Karpas-422 (cell line): ENCODE data around the gene GABRA5. TPM values are rescaled to one million over a fixed set of nuclear protein-coding genes. Genes with fewer than 3 reads are reported as not detected.
A peak's percentile ranks its signal among the peaks of the same experiment; 100 is the strongest.

ENCODE experiments used
- DNase-seq: peaks from one replicate; pipeline ENCODE4 v3.0.0-alpha.2; 2015
- H2AFZ ChIP-seq: fragments of 200-600 bp; sonication (generic); 2 replicates; pipeline ENCODE4 v1.6.1; 2014; ENCODE audit warnings: antibody characterized with exemption, low read length, mixed read lengths
- H3K27ac ChIP-seq: fragments of 200-600 bp; sonication (generic); 2 replicates; pipeline ENCODE4 v1.5.1; 2014; ENCODE audit warnings: mild to moderate bottlenecking, low read length, moderate library complexity
- H3K27me3 ChIP-seq: fragments of 200-600 bp; sonication (generic); 2 replicates; pipeline ENCODE4 v1.6.1; 2014; ENCODE audit warnings: low read length, mixed read lengths
- H3K36me3 ChIP-seq: fragments of 200-600 bp; sonication (generic); 2 replicates; pipeline ENCODE4 v1.6.1; 2014; ENCODE audit warnings: low read length, mixed read lengths; ENCODE audit not compliant: insufficient read depth
- H3K4me1 ChIP-seq: fragments of 200-600 bp; sonication (generic); 2 replicates; pipeline ENCODE4 v1.6.1; 2014; ENCODE audit warnings: mild to moderate bottlenecking, low read length, mixed read lengths
- H3K4me2 ChIP-seq: fragments of 200-600 bp; sonication (generic); 2 replicates; pipeline ENCODE4 v1.6.1; 2014; ENCODE audit warnings: low read length, low read depth, mild to moderate bottlenecking; ENCODE audit not compliant: poor library complexity, severe bottlenecking
- H3K4me3 ChIP-seq: fragments of 200-600 bp; sonication (generic); 2 replicates; pipeline ENCODE4 v1.5.1; 2014; ENCODE audit warnings: mild to moderate bottlenecking, antibody characterized with exemption, low read length, mixed read lengths
- H3K79me2 ChIP-seq: fragments of 200-600 bp; sonication (generic); 2 replicates; pipeline ENCODE4 v1.6.1; 2014; ENCODE audit warnings: mild to moderate bottlenecking, low read length, mixed read lengths
- H3K9ac ChIP-seq: fragments of 200-600 bp; sonication (generic); 2 replicates; pipeline ENCODE4 v1.6.0; 2014; ENCODE audit warnings: low read length
- H3K9me2 ChIP-seq: fragments of 200-600 bp; sonication (generic), shearing (Covaris generic); replicated peaks from 2 replicates; pipeline ENCODE4 v1.6.0; 2014; ENCODE audit warnings: mild to moderate bottlenecking, low read length, moderate library complexity; ENCODE audit not compliant: insufficient read depth
- H3K9me3 ChIP-seq: fragments of 300-700, 200-600 bp; sonication (generic); 2 replicates; pipeline ENCODE4 v1.6.1; 2014; ENCODE audit warnings: low read length, mixed read lengths
- H4K20me1 ChIP-seq: fragments of 200-600 bp; sonication (generic); 2 replicates; pipeline ENCODE4 v1.6.1; 2014; ENCODE audit warnings: mild to moderate bottlenecking, antibody characterized with exemption, low read length, low read depth; ENCODE audit not compliant: insufficient read depth
- total RNA-seq: library from RNA; depleted of rRNA; stranded (reverse); fragments of >200 nt; shearing (Covaris generic); gene quantifications from 2 replicates; pipeline ENCODE4 v1.2.3, GENCODE V29; 2014; ENCODE audit warnings: low replicate concordance

GABRA5 gene
- total RNA-seq, 1 experiment from 2014 or later, result not detected

GRCh38 chr15:26848498-26848897, 18.4 kb upstream of the GABRA5 start:
- no peak overlapping the region for H3K27ac ChIP-seq
- no peaks in the 10 kb centered on the region for H3K36me3 ChIP-seq
- DNase-seq, result no peak
- no peak overlapping the region for H3K4me2 ChIP-seq
- H3K9me2 ChIP-seq, result no peaks in the 10 kb centered on the region
- H3K4me1 ChIP-seq, result no peaks in the 10 kb centered on the region
- H3K9me3 ChIP-seq, result peaks cover 33% of the 10 kb centered on the region
- no peak overlapping the region for H3K4me3 ChIP-seq
- H3K27me3 ChIP-seq, result no peaks in the 10 kb centered on the region
- no peak overlapping the region for H2AFZ ChIP-seq
- H4K20me1 ChIP-seq, result no peaks in the 10 kb centered on the region
- no peaks in the 10 kb centered on the region for H3K79me2 ChIP-seq
- no peak overlapping the region for H3K9ac ChIP-seq

GRCh38 chr15:26850161-26850560, 16.7 kb upstream of the GABRA5 start:
- peaks cover 33% of the 10 kb centered on the region for H3K9me3 ChIP-seq
- no peak overlapping the region for H3K27ac ChIP-seq
- H2AFZ ChIP-seq, result no peak overlapping the region
- H3K4me1 ChIP-seq, result no peaks in the 10 kb centered on the region
- no peaks in the 10 kb centered on the region for H3K36me3 ChIP-seq
- no peaks in the 10 kb centered on the region for H3K9me2 ChIP-seq
- no peaks in the 10 kb centered on the region for H3K27me3 ChIP-seq
- H4K20me1 ChIP-seq, result no peaks in the 10 kb centered on the region
- no peak for DNase-seq
- H3K4me2 ChIP-seq, result no peak overlapping the region
- no peak overlapping the region for H3K4me3 ChIP-seq
- H3K9ac ChIP-seq, result no peak overlapping the region
- no peaks in the 10 kb centered on the region for H3K79me2 ChIP-seq

DNA sequence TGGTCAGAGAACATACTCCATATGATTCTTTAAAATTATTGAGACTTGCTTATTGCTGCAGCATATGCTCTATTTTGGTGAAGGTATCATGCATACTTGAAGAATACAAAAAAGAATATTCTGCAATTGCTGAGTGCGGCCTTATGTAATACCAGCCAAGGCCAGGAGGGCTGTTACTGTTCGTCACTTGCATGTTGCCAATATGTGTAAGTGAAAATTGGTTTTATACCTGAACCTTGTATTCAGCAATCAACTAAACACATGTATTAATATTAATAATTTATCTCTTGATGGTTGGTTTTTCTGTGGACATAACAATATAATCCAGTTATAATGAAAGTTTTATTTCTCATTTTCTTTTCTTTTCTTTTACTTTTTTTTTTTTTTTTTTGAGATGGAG, 13.9 kb upstream of the GABRA5 start:
- H3K36me3 ChIP-seq, result no peaks in the 10 kb centered on the region
- H3K4me3 ChIP-seq, result no peak overlapping the region
- no peak overlapping the region for H3K4me2 ChIP-seq
- DNase-seq, result no peak
- no peak overlapping the region for H3K27ac ChIP-seq
- H3K4me1 ChIP-seq, result no peaks in the 10 kb centered on the region
- H3K79me2 ChIP-seq, result no peaks in the 10 kb centered on the region
- no peak overlapping the region for H2AFZ ChIP-seq
- H3K9me2 ChIP-seq, result no peaks in the 10 kb centered on the region
- peaks cover 32% of the 10 kb centered on the region for H3K9me3 ChIP-seq
- H3K9ac ChIP-seq, result no peak overlapping the region
- H4K20me1 ChIP-seq, result no peaks in the 10 kb centered on the region
- H3K27me3 ChIP-seq, result no peaks in the 10 kb centered on the region

- no peak for DNase-seq
- no peaks in the 10 kb centered on the region for H3K79me2 ChIP-seq
- H3K4me2 ChIP-seq, result no peak overlapping the region
- H3K9ac ChIP-seq, result no peak overlapping the region
- no peak overlapping the region for H3K27ac ChIP-seq
- H3K9me2 ChIP-seq, result no peaks in the 10 kb centered on the region
- no peaks in the 10 kb centered on the region for H4K20me1 ChIP-seq
- H3K27me3 ChIP-seq, result no peaks in the 10 kb centered on the region
- no peak overlapping the region for H2AFZ ChIP-seq
- H3K4me3 ChIP-seq, result no peak overlapping the region
- H3K4me1 ChIP-seq, result no peaks in the 10 kb centered on the region
- peaks cover 27% of the 10 kb centered on the region for H3K9me3 ChIP-seq
- no peaks in the 10 kb centered on the region for H3K36me3 ChIP-seq
These were observed 12.4 kb upstream of the GABRA5 start for GRCh38 chr15:26854435-26854834.

- Histone ChIP-seq H3K9ac (no peak overlapping the region), H3K79me2 (no peaks in the 10 kb centered on the region), H3K27ac (no peak overlapping the region), H3K9me3 (peaks cover 8% of the 10 kb centered on the region), H3K4me2 (no peak overlapping the region), H3K4me1 (no peaks in the 10 kb centered on the region), H3K9me2 (no peaks in the 10 kb centered on the region), H3K4me3 (no peak overlapping the region), H3K27me3 (no peaks in the 10 kb centered on the region), H4K20me1 (no peaks in the 10 kb centered on the region), H2AFZ (no peak overlapping the region), H3K36me3 (no peaks in the 10 kb centered on the region)
- DNase-seq, result peak; percentile 67
These were observed 2.1 kb upstream of the GABRA5 start for GRCh38 chr15:26864664-26865191.

DNA sequence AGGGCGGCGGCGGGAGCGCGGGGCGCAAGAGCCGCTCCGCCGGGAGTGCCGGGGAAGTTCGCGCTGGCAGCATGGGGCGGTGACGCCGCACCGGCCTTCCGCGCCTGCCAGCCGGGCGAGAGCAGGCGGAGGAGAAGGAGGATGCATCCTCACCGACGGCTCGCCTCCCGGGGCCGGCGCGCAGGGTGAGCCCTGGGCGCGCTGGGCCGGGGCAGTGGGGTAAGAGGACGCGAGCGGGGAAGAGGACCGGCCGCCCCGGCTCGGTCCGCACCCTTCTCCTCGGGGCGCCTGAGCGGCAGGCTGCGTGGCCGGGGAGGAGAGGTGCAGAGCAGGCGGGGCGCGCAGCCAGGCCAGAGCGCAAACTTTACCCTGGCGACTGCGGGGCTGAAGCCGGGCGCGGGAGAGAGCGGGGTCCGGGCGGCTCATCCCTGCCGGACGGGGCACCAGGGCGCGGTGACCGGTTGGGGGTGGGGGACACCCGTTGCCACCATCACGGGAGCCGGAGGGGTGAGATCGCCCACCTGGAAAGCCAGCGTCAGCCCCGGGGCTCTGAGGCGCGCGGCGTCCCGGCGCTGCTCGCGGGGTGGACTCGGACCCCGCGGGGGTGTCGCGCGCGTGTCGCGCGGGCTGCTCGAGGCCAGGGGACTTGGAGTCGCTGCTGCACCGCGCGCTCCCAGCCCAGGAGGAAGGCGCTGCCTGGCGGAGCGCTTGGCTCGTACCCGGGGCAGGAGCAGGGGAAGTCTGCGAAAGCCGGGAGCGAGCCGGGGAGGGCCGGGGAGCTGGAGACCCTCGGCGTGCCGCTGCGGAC, 542 bp downstream of the GABRA5 start:
- Histone ChIP-seq H3K36me3 (no peaks in the 10 kb centered on the region), H3K9me3 (peaks cover 3% of the 10 kb centered on the region), H4K20me1 (no peaks in the 10 kb centered on the region), H3K27ac (no peak overlapping the region), H3K27me3 (no peaks in the 10 kb centered on the region), H3K9ac (no peak overlapping the region), H3K79me2 (no peaks in the 10 kb centered on the region), H2AFZ (no peak overlapping the region), H3K9me2 (no peaks in the 10 kb centered on the region), H3K4me1 (no peaks in the 10 kb centered on the region), H3K4me2 (no peak overlapping the region), H3K4me3 (no peak overlapping the region)
- DNase-seq, result no peak

- Histone ChIP-seq H3K4me3 (no peak overlapping the region), H3K27ac (no peak overlapping the region), H2AFZ (no peak overlapping the region), H3K9me2 (no peaks in the 10 kb centered on the region), H3K4me1 (no peaks in the 10 kb centered on the region), H3K9me3 (peaks cover 3% of the 10 kb centered on the region), H3K9ac (no peak overlapping the region), H3K27me3 (no peaks in the 10 kb centered on the region), H3K36me3 (no peaks in the 10 kb centered on the region), H3K79me2 (no peaks in the 10 kb centered on the region), H4K20me1 (no peaks in the 10 kb centered on the region), H3K4me2 (no peak overlapping the region)
- DNase-seq, result no peak
These were observed 1.3 kb downstream of the GABRA5 start for GRCh38 chr15:26868029-26868685.

GRCh38 chr15:26869628-26870027, 2.8 kb downstream of the GABRA5 start:
- no peak for DNase-seq
- Histone ChIP-seq H3K9me3 (peaks cover 3% of the 10 kb centered on the region), H4K20me1 (no peaks in the 10 kb centered on the region), H3K4me2 (no peak overlapping the region), H3K4me1 (no peaks in the 10 kb centered on the region), H3K27ac (no peak overlapping the region), H2AFZ (no peak overlapping the region), H3K9ac (no peak overlapping the region), H3K79me2 (no peaks in the 10 kb centered on the region), H3K9me2 (no peaks in the 10 kb centered on the region), H3K36me3 (no peaks in the 10 kb centered on the region), H3K27me3 (no peaks in the 10 kb centered on the region), H3K4me3 (no peak overlapping the region)
